ENCODE data around the gene UMAD1.
A peak's percentile ranks its signal among the peaks of the same experiment; 100 is the strongest.

- TF ChIP-seq POLR2A (IDR thresholded peaks at IDR 0.05) (no peak), CTCF (IDR thresholded peaks at IDR 0.05) (peak; percentile 55 to 72 (median 68))
Observed at GRCh38 chr7:7681191-7681935, 40.8 kb downstream of the UMAD1 start.
